AG09319 (cell line): ENCODE data around the gene HOXD3.
A peak's percentile ranks its signal among the peaks of the same experiment; 100 is the strongest.

ENCODE experiments used
- DNase-seq: peaks from one replicate; pipeline ENCODE4 v3.0.0-alpha.2; 2010; ENCODE audit warnings: low read depth; ENCODE audit errors: extremely low read depth
- CTCF ChIP-seq: IDR thresholded peaks from 2 replicates; pipeline ENCODE4 v1.5.1; 2011; ENCODE audit warnings: low read depth, mild to moderate bottlenecking, inconsistent platforms, low read length, moderate library complexity

The HOXD3 gene

GRCh38 chr2:176128172-176128981, 28.7 kb upstream of the HOXD3 start:
- no peak for TF ChIP-seq CTCF
- no peak for DNase-seq

- TF ChIP-seq CTCF = no peak
- DNase-seq = peak; percentile 3
Observed at GRCh38 chr2:176128982-176129796, 27.9 kb upstream of the HOXD3 start, which contains the start of gene HOXD8. Gene HOXD8, plus strand, starts transcription at chr2:176129705. Its CDS starts 662 bp downstream, at chr2:176130367.

- DNase-seq = no peak
- no peak for TF ChIP-seq CTCF
Observed at GRCh38 chr2:176129813-176130146, 27.3 kb upstream of the HOXD3 start.

GRCh38 chr2:176130147-176130956, 26.8 kb upstream of the HOXD3 start:
- TF ChIP-seq CTCF = no peak
- DNase-seq = no peak

- DNase-seq = no peak
- no peak for TF ChIP-seq CTCF
Observed at GRCh38 chr2:176130957-176131847, 25.9 kb upstream of the HOXD3 start.

GRCh38 chr2:176131848-176132158, 25.3 kb upstream of the HOXD3 start:
- no peak for DNase-seq
- TF ChIP-seq CTCF = no peak
